PC-9 (cell line): ENCODE data around the gene GGN. TPM values are rescaled to one million over a fixed set of nuclear protein-coding genes. Genes with fewer than 3 reads are reported as not detected.
"Not testable (repeated sequence)": the region's sequence is repeated elsewhere in the genome, so short reads cannot be mapped to it uniquely, and the experiment has no call there.

Source experiments
- BruUV-seq: library from RNA; stranded (reverse); fragments of 400-500 nt; replicated peaks from 2 replicates; lab custom pipeline; 2021; lab: Mats Ljungman, UMichigan
- CTCF ChIA-PET: fragments of 300-600 bp; sonication (Branson Sonifier 250); formaldehyde crosslinking; loops from one replicate; lab custom pipeline; 2022; ENCODE audit warnings: antibody characterized with exemption; lab: Charles Lee
- POLR2A ChIA-PET: fragments of 300-600 bp; sonication (Branson Sonifier 250); formaldehyde crosslinking; loops from one replicate; lab custom pipeline; 2022; ENCODE audit warnings: antibody characterized with exemption; ENCODE audit not compliant: unreplicated experiment; lab: Charles Lee
- DNase-seq, 2 experiments: peaks; one replicate each; pipeline versions ENCODE4 v3.0.0 to v3.0.0-alpha.2; 2015 to 2022; ENCODE audit warnings: mixed read lengths in 1 of 2
- H2AFZ ChIP-seq: fragments of 200-600 bp; sonication (generic); 2 replicates; pipeline ENCODE4 v1.8.1; 2017; ENCODE audit warnings: antibody characterized with exemption
- H3F3A ChIP-seq: fragments of 200-600 bp; sonication (generic); 2 replicates; pipeline ENCODE4 v1.8.1; 2017; ENCODE audit warnings: antibody characterized with exemption, mild to moderate bottlenecking, low read depth; ENCODE audit not compliant: insufficient read depth
- H3K27ac ChIP-seq: fragments of 200-600 bp; sonication (generic); 2 replicates; pipeline ENCODE4 v1.6.1; 2016; ENCODE audit warnings: mixed run types
- H3K27me3 ChIP-seq: fragments of 200-600 bp; sonication (generic); 2 replicates; pipeline ENCODE4 v1.6.1; 2016; ENCODE audit warnings: low read depth, mixed run types; ENCODE audit not compliant: insufficient read depth
- H3K36me3 ChIP-seq: fragments of 200-600 bp; sonication (generic); 2 replicates; pipeline ENCODE4 v1.6.1; 2016; ENCODE audit warnings: low read depth, mixed run types
- H3K4me1 ChIP-seq: fragments of 200-600 bp; sonication (generic); replicated peaks from 2 replicates; pipeline ENCODE4 v1.6.1; 2016; ENCODE audit warnings: mixed run types; ENCODE audit not compliant: insufficient read depth
- H3K4me2 ChIP-seq: fragments of 200-600 bp; sonication (generic); 2 replicates; pipeline ENCODE4 v1.6.1; 2017; ENCODE audit warnings: mixed run types
- H3K4me3 ChIP-seq: fragments of 200-600 bp; sonication (generic); 2 replicates; pipeline ENCODE4 v1.6.1; 2016; ENCODE audit warnings: mixed run types
- H3K79me2 ChIP-seq: fragments of 200-600 bp; sonication (generic); 2 replicates; pipeline ENCODE4 v1.6.1; 2017; ENCODE audit warnings: low read depth, mixed run types
- H3K9me2 ChIP-seq: fragments of 200-600 bp; sonication (generic); 2 replicates; pipeline ENCODE4 v1.8.1; 2017; ENCODE audit warnings: mild to moderate bottlenecking; ENCODE audit not compliant: insufficient read depth
- H3K9me3 ChIP-seq: fragments of 200-600 bp; sonication (generic); 2 replicates; pipeline ENCODE4 v1.8.1; 2016; ENCODE audit warnings: low read depth; ENCODE audit not compliant: insufficient read depth
- H4K20me1 ChIP-seq: fragments of 200-600 bp; sonication (generic); 2 replicates; pipeline ENCODE4 v1.8.1; 2017; ENCODE audit not compliant: insufficient read depth
- EZH2 ChIP-seq: fragments of 200-600 bp; sonication (generic); IDR thresholded peaks from 2 replicates; pipeline ENCODE4 v1.8.0; 2017; ENCODE audit warnings: antibody characterized with exemption, low read depth
- intact Hi-C: fragments of 100-400 bp; cut with micrococcal nuclease; formaldehyde crosslinking; loops from one replicate; pipeline ENCODE4 v1.10.0; 2022; ENCODE audit not compliant: unreplicated experiment
- total RNA-seq: library from RNA; stranded (reverse); gene quantifications from 2 replicates; pipeline ENCODE4 v1.2.3, GENCODE V29; 2021
- TF ChIP-seq, protein P1 (sequence below): fragments of 200-600 bp; sonication (generic); conservative IDR thresholded peaks from 2 replicates; pipeline ENCODE4 v1.6.1; 2017; ENCODE audit warnings: mixed run types, antibody characterized with exemption, mild to moderate bottlenecking, moderate library complexity

Gene GGN
- total RNA-seq, 1 experiment from 2014 or later, result 1.0 TPM

DNA sequence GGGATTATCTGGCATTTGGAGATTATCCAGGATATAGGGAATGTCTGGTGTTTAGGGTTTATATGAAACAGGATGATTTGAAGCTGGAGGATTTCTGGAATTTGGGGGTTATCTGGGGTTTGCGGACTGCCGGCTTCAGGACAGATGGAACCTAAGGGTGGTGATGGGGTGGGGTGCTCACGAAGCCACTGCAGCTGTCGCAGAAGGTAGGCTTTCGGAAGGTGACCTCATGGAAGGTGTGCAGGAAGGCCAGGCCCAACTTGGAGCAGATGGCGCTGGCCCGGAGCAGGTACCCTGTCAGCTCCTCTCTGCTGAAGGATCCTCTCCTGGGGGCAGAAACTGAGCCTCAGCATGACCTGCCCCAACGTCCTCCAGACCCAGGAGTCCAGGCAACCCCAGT is 24.7 kb upstream of the GGN start:
- Histone ChIP-seq H3K79me2 (no peaks in the 10 kb centered on the region), H3K9me3 (no peaks in the 10 kb centered on the region), H3K36me3 (no peaks in the 10 kb centered on the region), H3K9me2 (no peaks in the 10 kb centered on the region), H2AFZ (no peak overlapping the region), H3K27me3 (no peaks in the 10 kb centered on the region), H3K4me3 (no peak overlapping the region), H3K4me1 (peaks cover 3% of the 10 kb centered on the region; the same call in 1 of the 2 replicates), H3F3A (peaks cover 3% of the 10 kb centered on the region; the same call in 1 of the 2 replicates), H3K4me2 (no peak overlapping the region), H4K20me1 (no peaks in the 10 kb centered on the region), H3K27ac (no peak overlapping the region)
- POLR2A ChIA-PET, result no interaction called here
- BruUV-seq, result no TSS peak
- no peak for DNase-seq
- intact Hi-C loops, result no loop called here
- CTCF ChIA-PET, result no interaction called here
- TF ChIP-seq, protein P1, sequence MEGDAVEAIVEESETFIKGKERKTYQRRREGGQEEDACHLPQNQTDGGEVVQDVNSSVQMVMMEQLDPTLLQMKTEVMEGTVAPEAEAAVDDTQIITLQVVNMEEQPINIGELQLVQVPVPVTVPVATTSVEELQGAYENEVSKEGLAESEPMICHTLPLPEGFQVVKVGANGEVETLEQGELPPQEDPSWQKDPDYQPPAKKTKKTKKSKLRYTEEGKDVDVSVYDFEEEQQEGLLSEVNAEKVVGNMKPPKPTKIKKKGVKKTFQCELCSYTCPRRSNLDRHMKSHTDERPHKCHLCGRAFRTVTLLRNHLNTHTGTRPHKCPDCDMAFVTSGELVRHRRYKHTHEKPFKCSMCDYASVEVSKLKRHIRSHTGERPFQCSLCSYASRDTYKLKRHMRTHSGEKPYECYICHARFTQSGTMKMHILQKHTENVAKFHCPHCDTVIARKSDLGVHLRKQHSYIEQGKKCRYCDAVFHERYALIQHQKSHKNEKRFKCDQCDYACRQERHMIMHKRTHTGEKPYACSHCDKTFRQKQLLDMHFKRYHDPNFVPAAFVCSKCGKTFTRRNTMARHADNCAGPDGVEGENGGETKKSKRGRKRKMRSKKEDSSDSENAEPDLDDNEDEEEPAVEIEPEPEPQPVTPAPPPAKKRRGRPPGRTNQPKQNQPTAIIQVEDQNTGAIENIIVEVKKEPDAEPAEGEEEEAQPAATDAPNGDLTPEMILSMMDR, result no peak
- TF ChIP-seq EZH2, result no peak

DNA sequence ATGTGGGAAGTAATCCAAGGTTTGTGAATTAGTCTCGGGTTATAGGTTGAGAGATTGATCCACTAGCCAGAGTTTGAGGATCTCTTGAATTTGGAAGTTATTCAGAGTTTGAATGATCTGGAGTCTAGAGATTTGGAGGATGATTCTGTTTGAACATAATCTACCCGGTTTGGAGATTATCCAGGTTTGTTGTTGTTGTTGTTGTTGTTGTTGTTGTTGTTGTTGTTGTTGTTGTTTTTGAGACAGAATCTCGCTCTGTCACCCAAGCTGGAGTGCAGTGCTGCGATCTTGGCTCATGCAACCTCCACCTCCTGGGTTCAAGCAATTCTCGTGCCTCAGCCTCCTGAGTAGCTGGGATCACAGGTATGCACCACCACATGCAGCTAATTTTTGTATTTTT is 24.1 kb upstream of the GGN start:
- H3K27ac ChIP-seq, POLR2A ChIA-PET, H3K27me3 ChIP-seq, H3F3A ChIP-seq, H2AFZ ChIP-seq, H3K36me3 ChIP-seq, H3K4me3 ChIP-seq, H3K4me1 ChIP-seq, intact Hi-C loops, H3K4me2 ChIP-seq, H3K9me2 ChIP-seq, BruUV-seq, DNase-seq, H3K79me2 ChIP-seq, H3K9me3 ChIP-seq, H4K20me1 ChIP-seq: not testable (repeated sequence)
- CTCF ChIA-PET, result interaction anchor here (0.6 kb wide), 1 partner anchor 22 kb away, joined by 3 read pairs; no protein-coding TSS in a partner anchor

DNA sequence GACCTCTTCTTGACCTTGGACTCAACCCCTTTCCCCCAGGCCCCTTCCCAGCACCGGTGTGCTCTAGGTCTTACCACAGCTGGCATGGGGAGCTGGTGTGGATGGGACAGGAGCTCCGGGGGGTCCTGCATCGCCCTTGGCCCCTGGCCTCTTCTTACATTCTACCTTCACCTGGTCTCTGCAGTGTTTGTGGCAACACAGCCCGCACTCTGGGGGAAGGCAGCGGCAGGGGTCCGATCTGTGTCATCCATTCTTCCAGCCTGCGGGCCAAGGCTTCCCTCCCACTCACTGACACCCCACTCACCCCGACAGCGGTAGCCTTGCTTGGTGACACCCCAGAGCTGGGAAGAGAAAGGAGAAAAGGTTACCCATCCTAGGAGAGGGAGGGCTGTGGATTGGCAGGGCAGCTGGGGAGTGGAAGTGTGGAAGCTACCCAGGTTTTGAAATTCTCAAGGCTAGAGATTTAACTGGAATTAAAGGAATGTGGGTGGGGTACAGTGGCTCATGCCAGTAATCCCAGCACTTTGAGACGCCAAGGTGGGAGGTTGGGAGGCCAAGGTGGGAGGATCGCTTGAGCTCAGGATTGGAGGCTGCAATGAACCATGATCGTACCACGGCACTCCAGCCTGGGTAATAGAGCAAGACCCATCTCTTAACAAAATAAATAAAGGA is 23.3 kb upstream of the GGN start:
- CTCF ChIA-PET, result no interaction called here
- Histone ChIP-seq H4K20me1 (no peaks in the 10 kb centered on the region), H2AFZ (no peak overlapping the region), H3K9me2 (no peaks in the 10 kb centered on the region), H3F3A (no peaks in the 10 kb centered on the region), H3K9me3 (no peaks in the 10 kb centered on the region), H3K4me1 (no peaks in the 10 kb centered on the region), H3K4me3 (no peak overlapping the region), H3K79me2 (no peaks in the 10 kb centered on the region), H3K27ac (no peak overlapping the region), H3K27me3 (no peaks in the 10 kb centered on the region), H3K4me2 (no peak overlapping the region), H3K36me3 (no peaks in the 10 kb centered on the region)
- BruUV-seq, result no TSS peak
- intact Hi-C loops, result no loop called here
- POLR2A ChIA-PET, result no interaction called here
- no peak for DNase-seq
- no peak for TF ChIP-seq EZH2
- TF ChIP-seq, protein P1, result no peak

DNA sequence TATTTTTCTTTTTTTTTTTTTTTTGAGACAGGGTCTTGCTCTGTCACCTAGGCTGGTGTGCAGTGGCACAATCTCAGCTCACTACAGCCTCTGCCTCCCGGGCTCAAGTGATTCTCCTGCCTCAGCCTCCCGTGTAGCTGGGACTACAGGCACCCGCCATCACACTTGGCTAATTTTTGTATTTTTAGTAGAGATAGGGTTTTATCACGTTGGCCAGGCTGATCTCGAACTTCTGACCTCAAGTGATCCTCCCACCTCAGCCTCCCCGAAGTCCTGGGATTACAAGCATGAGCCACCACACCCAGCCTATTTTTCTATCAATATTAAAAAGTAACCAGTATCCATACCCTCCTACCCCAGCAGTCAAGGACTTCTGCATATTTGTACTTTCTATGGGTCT is 22.6 kb upstream of the GGN start:
- H3F3A ChIP-seq, POLR2A ChIA-PET: not testable (repeated sequence)
- CTCF ChIA-PET, result interaction anchor here (0.7 kb wide), 1 partner anchor 828 kb away, joined by 6 read pairs; no protein-coding TSS in a partner anchor

More for the DNA sequence above, 22.6 kb upstream of the GGN start:
- H3K79me2 ChIP-seq, H3K9me2 ChIP-seq, H3K27ac ChIP-seq, H3K9me3 ChIP-seq, H3K4me1 ChIP-seq, H2AFZ ChIP-seq, intact Hi-C loops, BruUV-seq, H3K4me3 ChIP-seq, H3K4me2 ChIP-seq, DNase-seq, H4K20me1 ChIP-seq, H3K27me3 ChIP-seq, H3K36me3 ChIP-seq: not testable (repeated sequence)
